GM18519 (cell line): ENCODE data around the gene DDR2.
"Not testable (repeated sequence)": the region's sequence is repeated elsewhere in the genome, so short reads cannot be mapped to it uniquely, and the experiment has no call there.

ENCODE experiments used
- ATAC-seq: cut with Tn5 transposase; IDR thresholded peaks from one replicate; pipeline ENCODE4 v1.9.1; 2021; ENCODE audit warnings: mild to moderate bottlenecking, moderate library complexity; ENCODE audit not compliant: unreplicated experiment, low FRiP score

DDR2 gene

DNA sequence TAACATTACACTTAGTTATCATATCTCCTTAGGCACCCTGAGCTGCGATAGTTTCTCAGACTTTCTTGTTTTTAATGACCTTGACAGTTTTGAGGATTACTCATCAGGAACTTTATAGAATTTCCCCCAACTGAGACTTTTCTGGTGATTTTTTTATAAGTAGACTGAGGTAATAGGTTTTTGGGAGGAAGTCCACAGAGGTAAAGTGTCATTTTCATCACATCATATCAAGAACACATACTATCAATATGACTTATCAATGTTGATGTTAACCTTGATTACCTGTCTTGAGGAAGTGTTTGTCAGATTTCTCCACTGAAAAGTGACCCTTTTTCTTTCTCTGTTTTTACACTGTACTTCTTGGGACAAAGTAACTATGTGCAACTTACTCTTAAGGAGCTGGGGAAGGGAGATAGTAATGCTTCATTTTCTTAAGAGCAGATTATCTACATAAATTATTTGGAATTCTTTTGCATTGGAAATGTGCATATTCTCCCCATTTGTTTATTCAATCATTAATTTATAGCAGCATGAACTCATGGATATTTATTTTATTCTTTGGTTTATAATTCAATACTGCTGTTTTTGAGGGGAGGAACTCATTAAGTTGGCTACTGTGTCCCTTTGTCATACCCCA is 85.4 kb downstream of the DDR2 start:
- ATAC-seq: no peak

DNA sequence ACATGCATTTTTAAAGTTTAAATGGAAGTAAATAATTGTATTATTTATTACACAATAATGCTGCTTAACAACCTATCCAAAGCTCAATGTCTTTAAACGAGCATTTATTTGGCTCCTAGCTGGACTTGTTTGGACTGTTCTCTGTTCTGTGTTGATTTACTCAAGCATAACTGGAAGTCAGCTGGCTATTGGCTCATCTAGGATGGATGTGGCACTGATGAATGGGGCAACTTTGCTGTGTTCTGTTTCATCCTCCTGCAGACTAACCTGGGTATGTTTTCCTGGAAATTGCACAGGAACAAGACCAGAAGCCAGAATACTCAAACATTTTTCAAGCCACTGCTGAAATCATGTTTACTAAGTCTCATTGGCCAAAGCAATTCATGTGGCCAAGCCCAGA is 87.4 kb downstream of the DDR2 start:
- ATAC-seq: no peak

DNA sequence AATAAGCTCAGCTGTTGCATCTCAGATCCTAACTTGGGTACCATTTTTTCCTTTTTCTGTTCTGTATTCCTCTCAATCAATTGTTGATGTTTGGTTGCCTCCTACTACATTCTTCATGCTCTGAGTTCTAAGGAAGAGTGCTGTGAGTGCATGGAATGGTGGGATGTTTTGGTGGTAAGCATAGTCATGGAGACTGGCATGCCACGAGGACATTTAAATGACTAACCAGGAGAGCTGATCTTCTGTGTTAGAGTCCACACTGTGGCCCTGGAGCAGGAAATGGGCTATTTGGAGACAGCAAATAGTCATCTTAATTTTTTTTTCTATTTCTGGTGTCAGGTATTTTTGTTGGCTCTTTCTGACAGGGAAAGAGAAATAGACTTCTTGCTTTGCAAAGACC is 88.7 kb downstream of the DDR2 start:
- ATAC-seq: no peak

DNA sequence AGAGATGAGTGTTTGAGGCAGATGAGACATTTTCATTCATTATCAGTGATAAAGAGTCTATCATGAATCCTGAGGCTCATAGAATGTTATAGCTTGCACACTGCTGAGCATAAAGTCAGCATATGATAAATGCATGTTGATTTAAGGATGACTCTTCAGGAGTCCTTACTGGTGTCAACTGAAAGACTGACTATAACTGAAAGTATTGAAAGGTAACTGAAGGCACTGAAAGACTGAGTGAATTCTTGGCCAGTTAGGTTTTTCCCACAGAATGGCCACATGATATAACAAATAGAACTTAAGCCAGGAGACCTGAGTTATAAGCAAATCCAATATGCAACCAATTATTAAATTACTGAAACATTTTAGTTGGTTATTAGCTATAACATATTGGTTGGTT is 89.2 kb downstream of the DDR2 start:
- ATAC-seq: no peak

DNA sequence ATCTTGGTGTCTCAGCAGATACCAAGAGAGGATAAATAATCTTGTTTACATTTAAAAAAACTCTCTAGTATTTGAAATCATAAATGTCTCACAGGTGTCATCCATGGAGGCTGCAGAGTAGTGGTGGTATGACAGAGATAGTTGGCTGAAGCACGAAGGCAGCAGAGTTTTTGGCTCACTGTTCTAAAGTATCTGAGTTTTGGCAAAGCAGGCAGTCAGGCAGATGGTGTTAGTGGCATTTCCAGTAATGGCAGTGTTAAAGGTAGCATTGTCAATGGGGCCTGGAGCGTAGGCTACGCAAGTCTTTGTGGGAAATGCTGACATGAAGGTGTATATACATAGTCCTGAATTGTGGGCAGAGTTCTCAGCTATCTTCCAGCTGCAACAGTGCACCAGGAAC is 89.8 kb downstream of the DDR2 start:
- no peak for ATAC-seq

DNA sequence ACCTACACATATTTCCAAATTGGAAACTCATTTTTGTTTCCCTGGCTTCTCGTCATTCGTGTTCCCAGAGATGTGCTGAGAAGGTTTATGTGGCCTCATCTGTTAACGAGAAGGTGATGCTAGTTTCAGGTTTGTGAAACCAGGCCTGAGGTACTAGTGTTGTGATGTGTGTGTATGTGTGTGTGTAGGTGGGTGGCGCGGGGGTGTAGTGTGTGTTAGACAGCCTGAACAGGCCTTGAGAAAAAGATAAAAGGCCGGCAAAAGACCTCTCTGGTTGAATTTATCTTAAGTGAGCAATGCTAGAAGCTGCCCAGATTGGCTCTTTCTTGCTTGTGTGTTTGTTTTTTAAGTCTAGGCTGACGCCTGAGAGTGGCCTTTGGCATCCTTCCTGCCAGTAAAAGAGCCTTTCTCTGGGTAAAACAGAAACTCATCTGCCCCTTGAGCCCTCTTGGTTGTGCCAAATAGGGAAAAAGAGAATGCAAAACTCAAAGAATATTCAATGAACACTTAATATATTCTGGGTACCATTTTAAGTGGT is 92.4 kb downstream of the DDR2 start:
- ATAC-seq: no peak

DNA sequence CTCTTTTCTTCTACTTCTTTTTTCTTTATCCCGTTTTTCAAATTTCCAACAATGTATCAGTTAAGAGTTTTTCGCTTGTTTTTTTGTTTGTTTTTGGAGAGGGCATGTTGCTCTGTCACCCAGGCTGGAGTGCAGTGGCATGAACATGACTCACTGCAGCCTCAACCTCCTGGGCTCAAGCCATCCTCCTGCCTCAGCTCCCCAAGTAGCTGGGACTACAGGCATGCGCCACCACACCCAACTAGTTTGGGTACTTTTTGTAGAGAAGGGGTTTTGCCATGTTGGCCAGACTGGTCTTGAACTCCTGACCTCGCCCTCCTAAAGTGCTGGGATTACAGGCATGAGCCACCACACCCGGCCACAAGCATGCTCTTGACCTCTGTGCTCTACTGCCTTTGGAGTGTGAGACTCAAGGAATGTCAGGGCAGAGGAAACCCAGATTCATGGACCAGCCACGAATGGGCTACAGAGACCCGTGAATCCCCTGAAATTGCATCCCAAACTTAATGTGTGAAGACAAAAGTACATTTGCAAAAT is 93.1 kb downstream of the DDR2 start:
- no peak for ATAC-seq

DNA sequence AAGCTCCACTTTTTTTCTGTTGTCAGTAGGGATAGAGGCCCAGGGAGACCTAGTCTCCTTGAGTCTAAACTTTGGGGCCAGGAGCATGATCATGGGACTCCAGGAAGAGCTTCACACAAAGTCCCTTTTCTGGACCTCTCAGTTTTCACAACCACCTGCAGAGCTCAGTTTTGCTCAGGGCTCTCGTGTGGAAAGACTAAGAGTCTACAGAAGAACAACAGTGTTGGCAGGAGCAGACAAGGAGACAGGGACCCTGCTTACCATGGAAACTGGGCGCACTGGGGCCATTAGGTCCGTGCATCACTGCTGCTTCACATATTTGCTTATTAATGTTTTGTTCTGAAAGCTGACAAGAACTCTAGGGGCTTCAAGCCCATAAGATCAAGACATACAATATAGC is 94.3 kb downstream of the DDR2 start:
- ATAC-seq: no peak

DNA sequence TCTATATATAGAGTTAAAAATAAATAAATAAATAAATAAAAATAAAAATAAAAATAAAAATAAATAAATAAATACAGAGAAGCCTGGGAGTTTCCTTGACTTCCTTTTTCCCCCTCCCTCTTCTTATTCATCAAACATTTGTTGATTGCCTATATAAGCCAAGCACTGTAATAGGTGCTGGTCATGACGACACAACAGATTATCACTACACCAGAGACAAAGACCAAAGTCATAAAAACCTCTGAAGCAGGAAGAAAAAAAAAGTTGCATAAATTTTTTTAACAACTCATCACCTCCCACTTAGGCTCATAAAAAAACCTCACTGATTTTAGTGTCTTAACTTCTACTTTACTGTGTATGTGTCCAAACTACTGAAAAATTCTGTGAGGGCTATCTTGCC is 95.2 kb downstream of the DDR2 start:
- not testable (repeated sequence) for ATAC-seq

DNA sequence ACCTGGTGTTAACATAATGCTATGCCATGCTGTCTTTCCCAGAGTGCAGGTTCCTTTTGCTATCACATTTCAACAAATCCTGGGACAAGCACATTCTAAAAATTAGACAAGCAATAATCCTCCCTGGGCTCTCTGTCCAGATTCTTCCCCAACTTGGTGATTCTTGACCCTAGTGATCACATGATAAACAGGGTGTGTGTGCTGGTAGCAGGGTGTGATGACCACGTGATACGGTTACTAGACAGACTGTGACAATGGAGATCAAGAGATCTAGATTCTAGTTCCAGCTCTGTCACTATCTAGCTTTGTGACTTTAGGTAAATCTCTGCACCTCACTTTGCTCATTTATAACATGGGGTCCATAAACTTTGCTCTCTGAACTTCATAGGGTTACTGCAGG is 96.3 kb downstream of the DDR2 start:
- ATAC-seq: no peak

DNA sequence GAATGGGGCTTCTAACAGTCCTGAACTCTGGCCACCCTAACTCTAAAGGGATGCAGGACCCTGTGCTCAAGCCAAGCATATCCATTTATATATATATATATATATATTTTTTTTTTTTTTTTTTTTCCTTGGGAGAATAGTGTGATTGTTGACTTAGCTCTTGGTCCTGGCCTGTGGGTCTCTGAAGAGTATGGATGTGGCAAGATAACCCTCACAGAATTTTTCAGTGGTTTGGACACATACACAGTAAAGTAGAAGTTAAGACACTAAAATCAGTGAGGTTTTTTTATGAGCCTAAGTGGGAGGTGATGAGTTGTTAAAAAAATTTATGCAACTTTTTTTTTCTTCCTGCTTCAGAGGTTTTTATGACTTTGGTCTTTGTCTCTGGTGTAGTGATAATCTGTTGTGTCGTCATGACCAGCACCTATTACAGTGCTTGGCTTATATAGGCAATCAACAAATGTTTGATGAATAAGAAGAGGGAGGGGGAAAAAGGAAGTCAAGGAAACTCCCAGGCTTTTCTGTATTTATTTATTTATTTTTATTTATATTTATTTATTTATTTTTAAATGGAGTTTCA is 97.0 kb downstream of the DDR2 start:
- ATAC-seq: not testable (repeated sequence)

DNA sequence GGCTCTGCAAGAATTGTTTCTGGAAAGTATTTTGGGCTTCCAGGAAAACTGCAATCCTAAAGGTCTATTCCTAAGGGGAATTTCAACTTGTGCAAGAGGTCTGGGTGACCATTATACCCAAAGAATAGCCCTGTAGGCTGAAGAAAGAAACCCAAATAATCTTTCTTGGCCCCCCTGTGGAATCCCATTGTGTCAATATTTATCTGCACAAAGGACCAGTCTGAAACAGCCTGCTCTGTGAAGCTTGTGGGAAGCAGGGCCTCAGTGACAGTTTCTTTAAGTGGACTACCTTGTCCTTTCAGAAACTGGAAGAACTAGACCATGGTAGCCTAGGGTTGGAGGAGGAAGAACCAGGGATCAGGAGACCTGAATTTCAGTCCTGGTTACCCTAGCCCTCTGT is 99.8 kb downstream of the DDR2 start:
- ATAC-seq: no peak

DNA sequence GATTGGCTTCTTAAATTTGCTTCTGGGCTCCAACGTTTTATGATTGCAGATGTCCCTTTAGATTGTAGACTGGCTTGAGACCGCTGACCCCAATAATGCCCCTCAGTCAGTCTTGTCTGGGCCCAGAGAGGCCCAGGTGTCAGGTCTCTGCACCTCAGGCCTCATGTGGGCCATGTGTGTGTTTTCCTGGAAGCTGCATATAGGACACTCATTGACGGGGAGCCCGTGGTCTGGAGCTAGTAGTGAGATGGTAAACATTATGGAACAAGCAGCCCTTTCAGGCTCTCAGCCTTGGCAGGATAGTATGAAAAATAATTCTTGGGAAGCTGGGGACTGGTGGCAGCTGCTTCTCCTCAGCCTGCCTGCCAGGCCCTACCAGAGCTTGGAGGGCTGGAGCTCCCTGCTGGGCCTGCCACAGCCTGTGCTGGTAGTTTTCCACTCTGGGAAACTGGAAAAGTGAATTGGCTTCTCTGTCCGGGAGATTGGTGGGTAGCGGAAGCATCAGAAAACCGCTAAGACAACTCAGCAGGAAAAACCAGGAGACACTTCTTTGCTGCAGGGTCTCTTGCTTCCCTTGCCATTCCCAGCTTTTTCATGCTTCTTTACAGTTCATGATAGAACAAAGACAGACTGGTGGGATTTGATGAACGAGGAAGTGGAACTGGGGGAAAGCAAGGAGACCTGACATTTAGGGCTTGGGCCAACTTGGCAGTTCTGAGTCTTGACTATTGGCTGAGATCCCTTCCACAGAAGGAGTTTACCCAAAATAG is 100.5 kb downstream of the DDR2 start:
- ATAC-seq: no peak

DNA sequence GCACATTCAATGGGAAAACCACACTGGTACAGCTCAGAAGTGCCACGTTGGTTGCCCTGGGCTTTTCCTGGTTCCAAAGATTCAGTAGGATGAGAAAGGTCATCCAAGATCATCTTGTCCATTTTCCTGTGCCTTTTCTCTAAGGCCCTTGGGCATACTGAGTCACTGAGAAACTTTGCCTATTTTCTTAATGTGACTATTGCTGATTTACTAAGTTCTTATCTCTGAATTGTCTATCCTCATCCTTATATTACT is 101.0 kb downstream of the DDR2 start:
- no peak for ATAC-seq

DNA sequence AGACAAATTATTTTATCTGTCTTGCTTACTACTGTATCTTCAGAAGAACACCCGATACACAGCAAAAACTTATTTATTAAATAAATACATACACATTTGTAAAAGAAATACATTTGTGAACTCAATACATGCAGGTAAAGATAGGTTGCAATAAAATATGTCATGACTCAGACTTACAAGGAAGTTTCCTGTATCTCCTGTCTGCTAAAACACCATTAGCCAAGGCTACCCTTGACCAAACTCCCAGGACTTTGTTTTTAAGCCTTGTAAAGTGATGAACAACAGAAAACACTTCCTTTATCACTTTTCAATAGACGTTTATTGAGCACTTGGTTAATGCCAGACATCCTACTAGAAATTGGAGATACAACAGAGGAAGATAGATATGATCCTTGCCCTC is 101.8 kb downstream of the DDR2 start:
- no peak for ATAC-seq

DNA sequence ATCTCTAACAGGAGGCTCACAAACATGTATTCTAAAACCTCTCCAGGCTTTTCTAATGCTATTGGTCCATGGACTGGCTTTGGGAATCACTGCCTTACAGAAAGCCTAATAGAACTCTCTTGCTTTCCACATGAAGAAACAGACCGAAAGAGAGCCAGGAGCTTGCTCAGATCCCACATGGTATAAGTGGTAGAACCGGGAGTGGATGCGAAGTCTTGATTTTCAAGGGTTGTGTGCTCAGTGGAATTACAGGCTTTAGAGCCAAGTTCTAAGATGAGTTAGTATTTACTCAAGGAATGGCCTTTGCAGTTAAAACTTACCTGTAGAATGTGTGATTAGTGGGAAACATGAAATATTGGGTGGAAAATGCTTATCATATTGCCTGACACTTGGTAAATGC is 103.9 kb downstream of the DDR2 start:
- no peak for ATAC-seq

DNA sequence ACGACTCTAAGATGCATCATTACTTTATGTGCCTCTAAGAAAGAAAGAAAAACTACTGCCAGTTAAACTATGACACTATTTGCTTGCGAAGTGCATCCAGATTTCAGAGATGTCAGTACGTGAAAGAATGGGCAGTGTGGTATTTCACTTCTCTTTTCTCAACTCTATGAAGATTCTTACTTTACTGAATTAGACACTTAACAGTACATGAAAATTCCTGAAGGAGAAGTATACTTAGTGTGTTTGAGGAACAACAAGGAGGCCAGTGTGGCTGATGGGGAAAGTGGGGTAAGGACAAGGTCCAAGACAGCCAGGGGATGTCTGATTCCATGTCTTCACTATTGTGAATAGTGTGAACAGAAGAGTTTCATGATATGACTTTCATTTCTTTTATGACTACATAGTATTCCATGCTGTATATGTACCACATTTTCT is 104.4 kb downstream of the DDR2 start:
- peak; percentile 75 for ATAC-seq

DNA sequence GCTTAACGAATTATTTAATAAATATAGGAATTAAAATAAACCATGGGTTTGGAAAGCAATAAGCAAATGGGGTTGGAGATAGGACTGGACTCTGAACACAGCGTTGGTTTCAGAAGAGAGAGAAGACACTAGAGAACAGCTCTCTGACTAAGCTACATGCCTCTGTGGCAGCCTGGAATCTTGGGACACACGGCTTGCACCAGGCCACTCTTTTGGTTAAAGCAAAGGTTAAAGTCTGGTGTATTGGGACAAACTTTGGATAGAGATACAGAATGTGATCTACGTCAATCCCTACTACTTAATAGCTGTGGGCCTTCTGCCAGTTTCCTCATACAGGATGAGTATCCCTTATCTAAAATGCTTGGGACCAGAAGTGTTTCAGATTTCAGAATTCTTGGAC is 108.5 kb downstream of the DDR2 start:
- no peak for ATAC-seq

DNA sequence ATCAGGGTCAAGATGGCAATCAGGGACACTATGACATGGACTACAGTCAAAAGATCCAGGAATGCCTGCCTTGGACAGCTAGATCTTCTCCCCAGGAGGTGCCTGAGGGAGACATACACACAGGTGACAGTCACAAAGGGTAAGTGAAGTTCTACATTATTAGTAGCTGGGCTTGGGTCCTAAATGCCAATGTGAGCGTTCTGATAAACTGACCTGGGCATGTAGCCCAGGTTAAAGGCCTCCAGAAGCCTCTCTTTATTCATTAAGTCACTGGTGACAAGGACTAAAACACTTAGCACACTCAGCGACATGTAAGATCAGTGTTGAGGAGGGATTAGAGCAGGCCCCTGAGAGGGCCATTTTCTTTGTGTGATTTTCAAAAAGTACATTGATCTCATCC is 109.3 kb downstream of the DDR2 start:
- ATAC-seq: no peak

DNA sequence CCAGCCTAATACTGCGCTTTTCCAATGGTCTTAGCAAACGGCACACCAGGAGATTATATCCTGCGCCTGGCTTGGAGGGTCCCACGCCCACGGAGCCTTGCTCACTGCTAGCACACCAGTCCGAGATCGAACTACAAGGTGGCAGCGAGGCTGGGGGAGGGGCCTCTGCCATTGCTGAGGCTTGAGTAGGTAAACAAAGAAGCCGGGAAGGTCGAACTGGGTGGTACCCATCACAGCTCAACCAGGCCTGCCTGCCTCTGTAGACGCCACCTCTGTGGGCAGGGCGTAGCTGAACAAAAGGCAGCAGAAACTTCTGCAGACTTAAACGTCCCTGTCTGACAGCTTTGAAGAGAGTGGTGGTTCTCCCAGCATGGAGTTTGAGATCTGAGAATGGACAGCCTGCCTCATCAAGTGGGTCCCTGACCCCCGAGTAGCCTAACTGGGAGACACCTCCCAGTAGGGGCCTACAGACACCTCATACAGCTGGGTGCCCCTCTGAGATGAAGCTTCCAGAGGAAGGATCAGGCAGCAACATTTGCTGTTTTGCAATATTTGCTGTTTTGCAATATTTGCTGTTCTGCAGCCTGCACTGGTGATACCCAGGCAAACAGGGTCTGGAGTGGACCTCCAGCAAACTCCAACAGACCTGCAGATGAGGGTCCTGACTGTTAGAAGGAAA is 114.1 kb downstream of the DDR2 start:
- not testable (repeated sequence) for ATAC-seq

DNA sequence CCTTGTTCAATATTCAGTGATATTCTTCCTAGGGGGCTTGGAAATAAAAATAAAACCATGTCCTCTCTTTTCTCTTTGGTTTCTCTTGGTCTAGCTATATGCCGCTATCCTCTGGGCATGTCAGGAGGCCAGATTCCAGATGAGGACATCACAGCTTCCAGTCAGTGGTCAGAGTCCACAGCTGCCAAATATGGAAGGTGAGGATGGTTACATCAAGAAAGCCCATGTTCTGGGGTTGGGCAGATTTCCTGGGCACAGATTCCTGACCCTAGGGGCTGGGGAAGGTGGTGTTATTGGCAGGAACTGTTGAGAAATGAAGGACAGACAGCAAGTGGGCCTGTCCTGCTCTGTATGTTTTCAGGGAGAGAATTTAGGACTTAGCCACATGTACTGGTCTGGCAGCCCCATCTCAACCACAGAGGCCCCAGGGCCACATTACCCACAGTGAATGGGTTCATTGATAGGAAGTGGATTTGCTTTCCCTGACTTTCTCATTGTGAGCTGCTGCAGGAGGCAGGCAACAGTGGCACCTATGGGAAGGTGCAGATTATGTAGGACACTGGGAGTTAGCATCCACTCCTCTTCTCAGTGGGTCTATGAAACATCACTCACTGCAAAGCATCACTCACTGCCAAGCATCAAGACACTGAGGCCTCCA is 120.9 kb downstream of the DDR2 start:
- ATAC-seq: no peak
